ENCODE measurements around the gene ITGAL.
A peak's percentile ranks its signal among the peaks of the same experiment; 100 is the strongest.

Gene ITGAL

DNA sequence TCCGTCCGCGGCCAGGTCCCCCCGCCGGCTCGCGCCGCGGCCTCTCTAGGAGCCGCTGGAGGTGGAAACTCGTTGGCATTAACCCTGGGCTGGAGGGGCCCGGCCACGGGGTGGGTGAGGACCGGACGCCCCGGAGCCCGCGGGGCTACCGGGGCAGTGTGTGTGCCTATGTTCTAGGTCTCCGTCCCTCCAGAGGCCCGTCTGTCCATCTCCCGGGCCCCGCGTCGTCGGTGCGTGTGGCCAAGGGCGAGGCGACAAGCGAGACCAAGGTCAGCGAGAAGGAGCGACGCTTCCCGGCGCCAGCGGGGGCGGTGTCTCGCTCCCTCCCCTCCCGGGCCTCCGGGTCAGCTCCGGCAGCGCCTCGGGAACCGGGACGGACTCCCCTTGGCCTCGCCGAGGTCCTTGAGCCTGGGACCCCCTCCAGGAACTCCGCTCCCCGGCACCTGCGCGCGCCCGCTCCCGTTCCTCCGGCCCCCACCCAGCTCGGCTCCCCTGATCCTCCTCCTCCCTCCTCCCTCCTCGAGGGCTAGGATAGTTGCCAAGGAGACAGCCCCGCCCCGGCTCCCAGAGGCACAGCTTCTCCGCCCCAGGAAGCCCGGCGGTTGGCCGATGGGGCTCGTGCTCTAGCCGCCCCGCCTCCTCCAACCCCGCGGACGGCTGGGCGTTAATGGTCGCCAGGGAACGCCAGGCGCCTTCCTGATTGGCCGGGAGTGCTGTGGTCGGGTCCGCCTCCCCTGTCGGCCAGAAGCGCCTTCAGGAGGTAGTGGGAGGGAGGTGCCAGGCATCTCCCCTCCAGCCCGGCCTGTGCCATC is 54.5 kb downstream of the ITGAL start:
- TF ChIP-seq FOXM1 (IDR thresholded peaks at IDR 0.05; ENCODE audit: borderline replicate concordance) (no peak), ELF4 (IDR thresholded peaks at IDR 0.05) (0 out of 2 replicates have a peak, but pooled peaks have one; percentile 37), SUZ12 (IDR thresholded peaks at IDR 0.05) (no peak), HDGF (IDR thresholded peaks at IDR 0.05; ENCODE audit: borderline replicate concordance) (peak; percentile 98; the same call in 1 of the 2 replicates), PKNOX1 (IDR thresholded peaks at IDR 0.05) (peak; percentile 71; the same call in 1 of the 2 replicates)
- ChIA-PET POLR2A (interaction anchor here (0.6 to 7.2 kb wide), 25 partner anchors 9 to 184 kb away, joined by 3 to 49 read pairs (median 4); partner anchors contain the start of genes CD2BP2, DCTPP1, FBRS and SRCAP), CTCF (interaction anchor here (0.6 to 0.9 kb wide), 3 partner anchors 8 to 1641 kb away, joined by 3 to 7 read pairs (median 3); partner anchors contain the start of genes DCTPP1 and ZNF747)
- peak; percentile 99 for DNase-seq (ENCODE audit: extremely low spot score)

DNA sequence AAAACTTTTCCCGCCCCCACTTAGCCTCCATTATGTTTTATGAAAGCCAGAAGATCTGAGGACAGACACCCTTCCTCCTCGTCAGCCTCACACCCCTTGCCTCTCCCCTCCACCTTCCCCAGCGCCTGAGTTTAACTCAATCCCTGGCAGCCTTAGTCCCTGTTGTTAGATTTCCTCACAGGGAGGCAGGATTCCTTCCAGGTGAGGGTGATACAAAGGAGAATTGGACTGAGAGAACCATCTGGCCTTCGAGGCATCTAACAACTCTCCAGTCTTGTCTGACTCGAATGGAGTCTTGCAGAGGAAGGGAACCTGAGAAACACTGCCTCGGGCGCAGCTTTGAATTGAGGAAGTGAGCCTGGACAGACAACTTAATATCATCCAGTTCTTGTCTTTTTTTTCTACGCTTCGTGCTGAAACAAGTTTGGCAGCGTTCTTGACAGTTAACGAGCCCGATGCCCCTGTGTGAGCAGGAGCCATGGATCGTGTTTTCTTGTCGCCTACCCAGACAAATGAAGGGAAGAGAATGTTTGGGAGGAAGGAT is 55.2 kb downstream of the ITGAL start:
- DNase-seq (ENCODE audit: extremely low spot score), result no peak
- CTCF ChIA-PET, result interaction anchor here (0.8 to 1.3 kb wide), 4 partner anchors 8 to 98 kb away, joined by 3 to 7 read pairs (median 4); partner anchors contain the start of genes DCTPP1 and ZNF747
- TF ChIP-seq ZNF384 (IDR thresholded peaks at IDR 0.05), result no peak
- no peak for TF ChIP-seq NFRKB (IDR thresholded peaks at IDR 0.05)
- TF ChIP-seq FOXK2 (IDR thresholded peaks at IDR 0.05), result no peak
- TF ChIP-seq HDGF (IDR thresholded peaks at IDR 0.05; ENCODE audit: borderline replicate concordance), result 0 out of 2 replicates have a peak, but pooled peaks have one; percentile 2
- TF ChIP-seq ELF4 (IDR thresholded peaks at IDR 0.05), result no peak
- TF ChIP-seq L3MBTL2 (conservative IDR thresholded peaks at IDR 0.05), result peak; percentile 76
- POLR2A ChIA-PET, result interaction anchor here (0.7 to 7.2 kb wide), 28 partner anchors 8 to 185 kb away, joined by 3 to 49 read pairs (median 4); partner anchors contain the start of genes CD2BP2, DCTPP1, FBRS and SEPHS2

DNA sequence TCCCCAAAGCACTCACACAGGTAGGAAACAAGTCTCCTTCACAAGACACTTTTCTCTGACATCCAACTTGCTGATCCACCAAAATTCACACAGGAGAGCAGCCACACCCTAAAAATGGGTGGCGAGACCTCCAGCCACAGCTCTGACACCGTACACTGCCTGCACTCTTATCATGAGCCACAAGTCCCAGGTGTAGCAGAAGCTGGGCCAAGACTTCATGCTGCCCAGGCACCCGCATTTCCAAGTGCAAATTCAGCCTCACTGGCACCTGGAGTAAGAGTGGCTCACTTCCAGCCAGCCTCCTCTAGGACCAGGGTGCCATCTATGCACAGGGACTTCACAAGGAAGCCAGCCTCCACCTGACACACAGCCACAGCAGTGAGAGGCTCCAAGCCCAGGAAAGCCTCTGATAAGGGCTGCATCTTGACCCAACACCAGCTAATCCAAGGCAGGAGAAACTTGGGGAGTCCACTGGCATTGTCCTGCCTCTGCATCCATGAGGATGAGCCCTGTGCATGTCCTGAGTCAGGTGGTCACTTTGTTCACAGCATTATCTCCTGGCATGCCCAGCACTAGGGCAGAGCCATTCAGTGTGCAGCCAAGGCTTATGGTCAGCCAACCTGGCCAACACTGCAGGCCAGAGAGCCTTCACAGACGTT is 56.4 kb downstream of the ITGAL start:
- DNase-seq (ENCODE audit: extremely low spot score), result no peak
- POLR2A ChIA-PET, result interaction anchor here (0.6 to 7.2 kb wide), 12 partner anchors 10 to 105 kb away, joined by 3 to 49 read pairs (median 4); partner anchors contain the start of genes DCTPP1, SEPHS2, ZNF688 and ZNF689
- CTCF ChIA-PET, result interaction anchor here (0.5 to 1.4 kb wide), 4 partner anchors 69 to 117 kb away, joined by 3 to 5 read pairs (median 4); no protein-coding TSS in a partner anchor
- no peak for TF ChIP-seq LEF1 (IDR thresholded peaks at IDR 0.05; ENCODE audit: borderline replicate concordance)
- TF ChIP-seq SP1 (IDR thresholded peaks at IDR 0.05), result no peak
- no peak for TF ChIP-seq FOXA1 (IDR thresholded peaks at IDR 0.05)
- TF ChIP-seq NFRKB (IDR thresholded peaks at IDR 0.05), result no peak
- TF ChIP-seq HDGF (IDR thresholded peaks at IDR 0.05; ENCODE audit: borderline replicate concordance), result no peak

- CTCF ChIA-PET, result no interaction called here
- POLR2A ChIA-PET, result interaction anchor here (0.6 to 7.2 kb wide), 16 partner anchors 11 to 128 kb away, joined by 3 to 49 read pairs (median 4); partner anchors contain the start of genes DCTPP1, FBRS, SEPHS2 and ZNF688
- DNase-seq (ENCODE audit: extremely low spot score), result no peak
- TF ChIP-seq SUZ12 (IDR thresholded peaks at IDR 0.05), result no peak
- TF ChIP-seq BHLHE40 (IDR thresholded peaks at IDR 0.05; ENCODE audit: borderline replicate concordance), result no peak
- no peak for TF ChIP-seq LEF1 (IDR thresholded peaks at IDR 0.05; ENCODE audit: borderline replicate concordance)
- TF ChIP-seq NFRKB (IDR thresholded peaks at IDR 0.05), result no peak
- TF ChIP-seq L3MBTL2 (conservative IDR thresholded peaks at IDR 0.05), result no peak
- no peak for TF ChIP-seq CTBP1 (IDR thresholded peaks at IDR 0.05; ENCODE audit: borderline replicate concordance)
- TF ChIP-seq TARDBP (IDR thresholded peaks at IDR 0.05), result no peak
- TF ChIP-seq FOXM1 (IDR thresholded peaks at IDR 0.05; ENCODE audit: borderline replicate concordance), result no peak
- no peak for TF ChIP-seq FOXA1 (IDR thresholded peaks at IDR 0.05)
- no peak for TF ChIP-seq ARNT (IDR thresholded peaks at IDR 0.05)
- no peak for TF ChIP-seq FOXK2 (IDR thresholded peaks at IDR 0.05)
- no peak for TF ChIP-seq SP1 (IDR thresholded peaks at IDR 0.05)
- TF ChIP-seq PKNOX1 (IDR thresholded peaks at IDR 0.05), result no peak
- TF ChIP-seq HDGF (IDR thresholded peaks at IDR 0.05; ENCODE audit: borderline replicate concordance), result no peak
Observed at GRCh38 chr16:30530163-30531037, 57.9 kb downstream of the ITGAL start.

GRCh38 chr16:30532285-30533145 is 60.0 kb downstream of the ITGAL start:
- DNase-seq (ENCODE audit: extremely low spot score), result no peak
- no peak for TF ChIP-seq NFRKB (IDR thresholded peaks at IDR 0.05)
- no peak for TF ChIP-seq L3MBTL2 (conservative IDR thresholded peaks at IDR 0.05)
- TF ChIP-seq ARNT (IDR thresholded peaks at IDR 0.05), result no peak
- no peak for TF ChIP-seq LEF1 (IDR thresholded peaks at IDR 0.05; ENCODE audit: borderline replicate concordance)
- no peak for TF ChIP-seq FOXM1 (IDR thresholded peaks at IDR 0.05; ENCODE audit: borderline replicate concordance)
- TF ChIP-seq FOXK2 (IDR thresholded peaks at IDR 0.05), result no peak
- TF ChIP-seq HDGF (IDR thresholded peaks at IDR 0.05; ENCODE audit: borderline replicate concordance), result no peak
- TF ChIP-seq ELF4 (IDR thresholded peaks at IDR 0.05), result no peak
- TF ChIP-seq SP1 (IDR thresholded peaks at IDR 0.05), result no peak
- ChIA-PET POLR2A (interaction anchor here (1.3 to 11.3 kb wide), 3 partner anchors 8 to 102 kb away, joined by 3 to 181 read pairs (median 29); partner anchors contain the start of genes DCTPP1 and ZNF764), CTCF (interaction anchor here (2.4 kb wide), 1 partner anchor 103 kb away, joined by 8 read pairs; the partner anchor contains the start of gene DCTPP1)
